WTC11 (cell line): ENCODE data around the gene ZNF85. TPM values are rescaled to one million over a fixed set of nuclear protein-coding genes. Genes with fewer than 3 reads are reported as not detected.

Experiments used
- E2F4 ChIP-seq: sonication (generic); formaldehyde crosslinking; IDR thresholded peaks from 2 replicates; pipeline ENCODE4 v1.8.1; 2022; ENCODE audit warnings: low read depth, mild to moderate bottlenecking, moderate library complexity, missing genetic modification reagents, borderline replicate concordance
- ESRRA ChIP-seq: sonication (generic); formaldehyde crosslinking; IDR thresholded peaks from 2 replicates; pipeline ENCODE4 v1.8.1; 2022; ENCODE audit warnings: mild to moderate bottlenecking, missing genetic modification reagents, borderline replicate concordance
- FOXP4 ChIP-seq: sonication (generic); formaldehyde crosslinking; IDR thresholded peaks from 2 replicates; pipeline ENCODE4 v1.8.0; 2022; ENCODE audit warnings: mild to moderate bottlenecking, missing genetic modification reagents
- MAX ChIP-seq: sonication (generic); formaldehyde crosslinking; IDR thresholded peaks from 2 replicates; pipeline ENCODE4 v1.8.0; 2022; ENCODE audit warnings: mild to moderate bottlenecking, missing genetic modification reagents
- TP53 ChIP-seq: sonication (generic); formaldehyde crosslinking; IDR thresholded peaks from 2 replicates; pipeline ENCODE4 v1.8.1; 2023; ENCODE audit warnings: mild to moderate bottlenecking, missing genetic modification reagents
- USF1 ChIP-seq: sonication (generic); formaldehyde crosslinking; IDR thresholded peaks from 2 replicates; pipeline ENCODE4 v1.8.0; 2022; ENCODE audit warnings: mild to moderate bottlenecking, missing genetic modification reagents
- total RNA-seq: library from RNA; stranded (reverse); gene quantifications from 3 replicates; pipeline ENCODE4 v1.2.3, GENCODE V29; 2021

ZNF85 gene
- total RNA-seq, 1 experiment from 2014 or later = 22.8 TPM

- TF ChIP-seq FOXP4 (CRISPR knock-in tag) = peak; percentile 84
- TF ChIP-seq MAX (CRISPR knock-in tag) = peak; percentile 68; the same call in 1 of the 2 replicates
- TF ChIP-seq USF1 = peak; percentile 28; the same call in 1 of the 2 replicates
- peak; percentile 28; the same call in 1 of the 2 replicates for TF ChIP-seq ESRRA
- TF ChIP-seq TP53 = peak; percentile 86
- peak; percentile 72; the same call in 1 of the 2 replicates for TF ChIP-seq E2F4 (CRISPR knock-in tag)
- TF ChIP-seq, all 79 proteins: peak for 16
These were observed 76.8 kb downstream of the ZNF85 start (continued) for GRCh38 chr19:20999731-21000352.

Other genes starting within 250 kb of the ZNF85 start
- gene ZNF66, start 146.9 kb upstream of the ZNF85 start, total RNA-seq = 34.1 to 41.6 TPM (median 34.8 TPM) in 3 replicates
- gene ZNF430, start 97.4 kb downstream of the ZNF85 start, total RNA-seq = 10.2 to 12.3 TPM (median 10.6 TPM) in 3 replicates
- 50.0 to 60.4 TPM (median 50.8 TPM) in 3 replicates for gene ZNF714, start 159.0 kb downstream of the ZNF85 start, total RNA-seq
- gene ZNF431, start 218.8 kb downstream of the ZNF85 start, total RNA-seq = 41.2 to 45.2 TPM (median 42.1 TPM) in 3 replicates